Aorta (tissue), 5 donors: ENCODE results near the gene ACE2. TPM values are rescaled to one million over a fixed set of nuclear protein-coding genes. Genes with fewer than 3 reads are reported as not detected.

ENCODE experiments used
- ATAC-seq: fragments of 200-7000 bp; cut with Tn5 transposase; one replicate; pipeline ENCODE4 v1.9.1; 2022; ENCODE audit warnings: moderate library complexity; ENCODE audit not compliant: low FRiP score
- DNase-seq, 2 donors: peaks; one replicate each; pipeline ENCODE4 v3.0.0-alpha.2; 2020
- H3K27ac ChIP-seq, 2 donors: one replicate each; pipeline ENCODE4 v1.5.1; 2013; ENCODE audit warnings: low read length in 2 of 2, mild to moderate bottlenecking in 2 of 2, moderate library complexity in 2 of 2, control low read depth in 1 of 2, inconsistent platforms in 1 of 2, low read depth in 1 of 2
- H3K27me3 ChIP-seq, 2 donors: one replicate each; pipeline ENCODE4 v1.6.1; 2013; ENCODE audit warnings: control low read depth in 1 of 2, low read length in 1 of 2, mild to moderate bottlenecking in 1 of 2, moderate library complexity in 1 of 2; ENCODE audit not compliant: insufficient read depth in 2 of 2, control insufficient read depth in 1 of 2
- H3K36me3 ChIP-seq, 2 donors: one replicate each; pipeline ENCODE4 v1.6.1; 2013; ENCODE audit warnings: control low read depth in 1 of 2, low read length in 1 of 2, mild to moderate bottlenecking in 1 of 2; ENCODE audit not compliant: insufficient read depth in 2 of 2, control insufficient read depth in 1 of 2
- H3K4me1 ChIP-seq, 2 donors: one replicate each; pipeline ENCODE4 v1.6.1; 2013; ENCODE audit warnings: low read length in 2 of 2, control low read depth in 1 of 2, mild to moderate bottlenecking in 1 of 2, moderate library complexity in 1 of 2; ENCODE audit not compliant: insufficient read depth in 2 of 2, control insufficient read depth in 1 of 2
- H3K4me3 ChIP-seq, 2 donors: one replicate each; pipeline ENCODE4 v1.5.1; 2013; ENCODE audit warnings: low read length in 2 of 2, control low read depth in 1 of 2, mild to moderate bottlenecking in 1 of 2
- H3K9me3 ChIP-seq: one replicate; pipeline ENCODE4 v1.6.1; 2013; ENCODE audit warnings: mild to moderate bottlenecking, low read length; ENCODE audit not compliant: control insufficient read depth
- WGBS, 2 donors: extraction: QIAGEN DNeasy Blood & Tissue Kit; methylation state at CpG; one replicate each; pipeline ENCODE4 v1.1.7; 2013; 5-methylcytosine and 5-hydroxymethylcytosine counted together
- intact Hi-C, 2 donors: fragments of 100-400 bp; cut with DNase I; formaldehyde crosslinking; loops; one replicate each; pipeline versions ENCODE4 v1.14.2 to v1.15.0; 2022
- polyA plus RNA-seq, 2 donors: library from polyadenylated mRNA; stranded (reverse); fragments of 200-250 nt; gene quantifications; one replicate each; pipeline ENCODE4 v1.2.3, GENCODE V29; 2013
- total RNA-seq, 2 donors: library from RNA; stranded (reverse); fragmentation: NEBNext Ultra II Directional; extraction: Animal tissue kit (Norgen Biotek cat#: 25700); gene quantifications; one replicate each; pipeline ENCODE4 v1.2.1, GENCODE V29; 2021
- donor health status: healthy with polysubstance abuse.
- donor health status: Bipolar disorder and iron deficiency.
- donor health status: DM: no; HTN: no; CAD: no.
- donor health status: DM: no; HTN: no; CAD: no.
- donor health status: DM: yes; HTN: yes; CAD: no.

ACE2 gene
- total and polyA plus RNA-seq, 4 donors, result 0.88 to 13.3 TPM; not detected in 2

DNA sequence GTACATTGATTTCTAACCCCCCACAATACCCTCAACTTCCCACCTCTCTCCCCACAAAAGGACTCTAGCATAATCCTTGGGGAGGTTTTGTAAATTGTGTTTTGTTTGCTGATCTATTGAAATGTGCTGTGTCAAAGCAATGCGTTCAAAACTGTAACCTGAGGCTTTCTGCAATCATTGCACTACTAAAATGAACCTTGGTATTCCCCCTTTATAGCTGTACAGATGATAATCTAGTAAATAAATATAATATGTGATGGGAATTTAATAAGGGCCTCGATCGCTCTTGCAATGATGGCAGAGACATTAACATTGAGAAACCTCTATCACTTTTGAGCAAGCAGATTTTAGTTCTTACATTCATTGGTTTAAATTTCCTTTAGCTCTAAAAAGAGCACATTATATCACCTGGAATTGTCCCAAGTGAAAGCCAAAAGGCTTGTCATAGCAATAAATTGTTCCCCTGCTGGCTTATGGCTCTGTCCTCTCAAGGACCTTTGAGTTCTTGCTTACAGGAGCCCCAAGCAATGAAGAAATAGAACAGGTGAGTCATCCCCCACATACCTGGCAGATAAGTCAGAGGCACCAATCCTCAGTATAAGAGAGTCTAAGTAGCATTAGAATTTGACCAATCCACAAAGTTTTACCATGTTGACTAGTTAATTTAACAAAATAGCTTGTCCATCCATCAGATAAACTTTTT lies 18.4 kb upstream of the ACE2 start:
- H3K9me3 ChIP-seq, result no peaks in the 10 kb centered on the region
- no peak overlapping the region for H3K4me3 ChIP-seq
- ATAC-seq, result no peak
- no peaks in the 10 kb centered on the region for H3K4me1 ChIP-seq
- no peak overlapping the region for H3K27ac ChIP-seq
- no peak for DNase-seq
- no peaks in the 10 kb centered on the region for H3K27me3 ChIP-seq
- intact Hi-C loops, result no loop called here
- 68 to 76% methylated on average over 3 of the region's 3 CpGs for WGBS, 2 donors
- no peaks in the 10 kb centered on the region for H3K36me3 ChIP-seq

DNA sequence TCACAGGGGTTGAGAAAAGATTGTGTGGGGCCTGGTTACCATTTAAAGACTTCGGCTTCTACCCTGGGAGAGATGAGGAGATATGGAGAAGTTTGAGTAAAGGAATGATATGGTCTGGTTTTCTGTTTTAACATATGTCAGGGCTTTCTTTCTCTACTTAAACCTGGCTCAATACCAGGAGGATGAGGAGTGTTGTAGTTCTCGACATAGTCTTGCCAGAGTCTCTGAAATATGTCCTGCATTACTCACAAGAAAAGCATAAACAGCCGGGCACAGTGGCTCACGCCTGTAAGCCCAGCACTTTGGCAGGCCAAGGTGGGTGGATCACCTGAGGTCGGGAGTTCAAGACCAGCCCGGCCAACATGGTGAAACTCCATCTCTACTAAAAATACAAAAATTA lies 16.4 kb upstream of the ACE2 start:
- H3K27ac ChIP-seq, result no peak overlapping the region
- no peaks in the 10 kb centered on the region for H3K9me3 ChIP-seq
- 70 to 74% methylated on average over 6 of the region's 6 CpGs for WGBS, 2 donors
- no peaks in the 10 kb centered on the region for H3K36me3 ChIP-seq
- no peaks in the 10 kb centered on the region for H3K4me1 ChIP-seq
- H3K27me3 ChIP-seq, result no peaks in the 10 kb centered on the region
- ATAC-seq (no peak), DNase-seq (no peak)
- H3K4me3 ChIP-seq, result no peak overlapping the region
- intact Hi-C loops, result no loop called here

DNA sequence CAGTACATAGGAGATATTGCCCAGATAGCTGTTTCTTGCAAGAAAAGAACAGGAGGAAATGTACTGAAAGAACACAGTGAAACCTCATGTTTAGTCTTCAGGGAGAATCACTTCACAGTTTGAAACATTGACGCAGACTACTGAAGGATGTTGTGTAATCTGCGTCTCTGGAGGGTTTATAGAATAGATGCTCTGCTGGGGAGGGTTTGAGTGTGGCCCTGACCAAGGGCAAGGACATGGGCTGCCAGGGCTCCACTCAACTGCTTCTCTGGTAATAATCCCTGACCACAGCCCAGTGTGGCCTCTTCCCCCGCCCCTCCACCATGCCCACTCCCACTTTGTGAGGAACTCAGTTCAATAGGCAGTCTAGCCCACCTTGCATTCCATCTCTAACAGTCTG lies 15.8 kb upstream of the ACE2 start:
- Histone ChIP-seq H3K27ac (no peak overlapping the region), H3K27me3 (no peaks in the 10 kb centered on the region), H3K4me1 (no peaks in the 10 kb centered on the region), H3K36me3 (no peaks in the 10 kb centered on the region), H3K9me3 (no peaks in the 10 kb centered on the region), H3K4me3 (no peak overlapping the region)
- WGBS, 2 donors, result 93 to 94% methylated on average over 3 of the region's 3 CpGs
- no peak for DNase-seq
- intact Hi-C loops, result no loop called here
- ATAC-seq, result peak; percentile 29

DNA sequence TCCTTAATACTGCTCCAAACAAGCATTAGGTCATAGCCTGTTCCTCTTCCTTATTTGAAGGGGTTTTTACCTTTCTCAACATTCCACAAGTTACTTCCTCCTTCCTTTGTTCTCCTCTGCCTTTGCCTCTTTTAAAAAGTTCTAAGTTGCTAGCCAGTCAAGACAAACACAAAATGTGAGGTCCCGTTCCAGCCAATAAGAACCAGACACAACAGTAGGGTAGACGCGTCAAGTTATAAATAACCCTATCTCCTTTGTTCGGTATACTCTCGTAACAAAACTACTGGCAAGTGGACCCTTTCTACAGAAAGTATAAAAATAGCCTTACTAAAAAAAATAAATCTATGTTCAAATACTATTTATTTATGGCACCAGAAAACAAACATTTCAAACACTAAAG lies 6.3 kb upstream of the ACE2 start:
- Histone ChIP-seq H3K9me3 (no peaks in the 10 kb centered on the region), H3K27ac (no peak overlapping the region), H3K36me3 (no peaks in the 10 kb centered on the region), H3K27me3 (no peaks in the 10 kb centered on the region), H3K4me1 (no peaks in the 10 kb centered on the region), H3K4me3 (no peak overlapping the region)
- WGBS, 2 donors, result 3 to 33% methylated on average over 5 of the region's 5 CpGs
- no peak for ATAC-seq
- DNase-seq, result no peak
- intact Hi-C loops, result no loop called here

DNA sequence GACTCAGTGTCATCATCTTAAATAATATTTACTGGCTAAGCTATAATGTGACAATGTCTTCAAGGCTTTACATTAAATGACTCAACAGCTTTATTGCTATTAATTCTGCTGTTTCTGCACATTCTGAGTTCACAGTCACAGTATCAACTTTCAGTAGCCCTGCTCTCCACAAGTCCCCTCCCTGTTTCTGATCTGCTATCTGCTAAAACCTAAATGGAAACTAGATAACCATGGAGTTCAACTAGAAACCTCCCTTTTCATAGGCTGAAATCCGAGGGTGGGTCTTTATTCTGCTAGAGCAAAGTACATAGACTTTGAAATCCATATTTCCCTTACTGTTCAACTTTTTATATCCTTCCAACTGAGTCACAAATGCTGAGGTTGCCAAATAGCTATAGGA lies 5.4 kb upstream of the ACE2 start:
- no peak overlapping the region for H3K27ac ChIP-seq
- 16 to 28% methylated on average over 1 of the region's 1 CpG for WGBS, 2 donors
- no peaks in the 10 kb centered on the region for H3K27me3 ChIP-seq
- intact Hi-C loops, result no loop called here
- DNase-seq (no peak), ATAC-seq (no peak)
- H3K4me3 ChIP-seq, result no peak overlapping the region
- H3K4me1 ChIP-seq, result no peaks in the 10 kb centered on the region
- H3K9me3 ChIP-seq, result no peaks in the 10 kb centered on the region
- H3K36me3 ChIP-seq, result no peaks in the 10 kb centered on the region

DNA sequence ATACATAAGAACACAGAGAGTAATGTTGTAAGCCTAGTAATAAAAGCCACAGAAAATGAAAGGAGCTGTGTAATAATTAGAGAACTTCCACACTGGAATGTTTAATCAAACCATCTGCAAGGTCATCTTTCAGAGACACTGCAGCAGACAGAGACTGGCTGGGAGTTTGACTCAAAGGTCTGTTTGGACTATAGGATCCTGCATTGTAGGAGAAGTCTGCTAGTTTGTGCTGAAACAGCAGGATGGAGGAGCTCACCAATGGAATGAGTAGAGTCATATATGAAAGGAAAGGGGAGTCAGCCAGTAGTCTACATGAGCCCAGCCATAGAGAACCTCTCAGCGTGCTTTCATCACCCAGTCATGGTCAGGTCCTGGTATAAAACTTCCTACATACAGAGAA lies 4.5 kb upstream of the ACE2 start:
- Histone ChIP-seq H3K27ac (no peak overlapping the region), H3K27me3 (no peaks in the 10 kb centered on the region), H3K36me3 (no peaks in the 10 kb centered on the region), H3K9me3 (no peaks in the 10 kb centered on the region), H3K4me1 (no peaks in the 10 kb centered on the region), H3K4me3 (no peak overlapping the region)
- no peak for ATAC-seq
- DNase-seq, result no peak
- WGBS, 2 donors, result 59 to 100% methylated on average over 1 of the region's 1 CpG
- intact Hi-C loops, result no loop called here

DNA sequence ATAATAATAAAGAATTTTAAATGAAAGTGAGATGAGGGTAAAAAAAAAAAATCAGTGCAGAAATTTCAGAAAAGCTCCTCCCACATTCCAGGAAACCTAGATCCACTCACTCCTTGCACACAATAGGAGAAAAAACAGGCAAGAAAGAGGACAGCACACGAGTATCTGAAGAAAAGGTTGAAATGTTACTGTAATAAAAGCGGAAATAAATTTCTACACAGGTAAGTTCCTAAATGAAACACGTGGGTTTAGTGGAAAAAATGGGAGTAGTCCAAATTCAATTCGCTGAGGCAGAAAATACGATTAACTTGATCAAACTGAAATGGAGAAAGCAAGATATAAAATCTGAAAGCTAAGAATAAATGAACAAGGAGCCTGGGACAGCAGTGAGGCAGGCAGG lies 2.0 kb upstream of the ACE2 start:
- no peaks in the 10 kb centered on the region for H3K36me3 ChIP-seq
- DNase-seq (no peak), ATAC-seq (no peak)
- no peak overlapping the region for H3K4me3 ChIP-seq
- no peaks in the 10 kb centered on the region for H3K27me3 ChIP-seq
- intact Hi-C loops, result no loop called here
- H3K27ac ChIP-seq, result no peak overlapping the region
- H3K9me3 ChIP-seq, result no peaks in the 10 kb centered on the region
- no peaks in the 10 kb centered on the region for H3K4me1 ChIP-seq
- 60 to 79% methylated on average over 5 of the region's 5 CpGs for WGBS, 2 donors

DNA sequence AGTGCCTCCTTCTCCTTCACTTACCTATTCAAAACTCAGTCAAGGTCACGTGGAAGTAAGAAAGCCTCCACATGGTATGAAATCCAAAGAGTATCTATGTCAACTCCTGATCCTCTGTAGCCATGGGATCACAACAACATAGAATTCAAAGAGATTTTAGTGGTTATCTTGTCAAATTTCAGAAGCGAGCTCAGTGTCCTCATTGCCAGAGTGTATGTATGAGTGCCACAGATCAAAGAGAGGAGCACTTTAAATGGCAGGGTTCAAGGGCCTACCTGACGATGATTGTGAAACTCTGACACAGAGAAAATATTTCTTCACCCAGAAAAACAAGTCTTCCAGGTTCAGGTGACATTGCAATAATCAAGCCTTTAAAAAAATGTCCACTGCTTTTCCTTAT lies 1.2 kb upstream of the ACE2 start:
- ATAC-seq (no peak), DNase-seq (no peak)
- no peaks in the 10 kb centered on the region for H3K27me3 ChIP-seq
- no peaks in the 10 kb centered on the region for H3K36me3 ChIP-seq
- no peaks in the 10 kb centered on the region for H3K9me3 ChIP-seq
- intact Hi-C loops, result no loop called here
- H3K4me3 ChIP-seq, result no peak overlapping the region
- WGBS, 2 donors, result 69 to 92% methylated on average over 3 of the region's 3 CpGs
- H3K27ac ChIP-seq, result no peak overlapping the region
- H3K4me1 ChIP-seq, result no peaks in the 10 kb centered on the region

DNA sequence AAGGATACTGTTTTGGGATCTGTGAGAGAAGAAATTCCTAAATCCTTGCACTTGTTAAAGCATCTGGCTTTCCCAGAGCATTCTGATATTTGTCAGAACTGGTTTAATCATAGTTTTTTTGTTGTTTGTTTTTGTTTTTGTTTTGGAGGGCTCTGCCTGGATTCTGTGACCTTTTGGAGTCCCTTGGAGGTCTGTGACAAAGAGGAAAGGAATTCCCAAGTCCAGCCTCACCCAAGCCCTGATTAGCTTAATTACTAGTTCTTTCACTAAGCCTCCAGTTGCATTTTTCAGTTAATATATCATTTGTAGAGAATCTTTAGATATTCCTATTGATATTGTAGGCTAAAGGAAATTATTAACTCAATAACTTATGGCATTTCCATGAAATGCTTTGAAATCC lies 711 bp downstream of the ACE2 start:
- Histone ChIP-seq H3K9me3 (no peaks in the 10 kb centered on the region), H3K4me1 (no peaks in the 10 kb centered on the region), H3K27ac (no peak overlapping the region), H3K36me3 (no peaks in the 10 kb centered on the region), H3K27me3 (no peaks in the 10 kb centered on the region), H3K4me3 (no peak overlapping the region)
- ATAC-seq (no peak), DNase-seq (no peak)
- intact Hi-C loops, result no loop called here
